NOMO-1 treated with DMSO at 0.1 percent for 48 hours (cell line): ENCODE results near the gene MAML2.

Source experiments
- DNase-seq: peaks from one replicate; lab custom pipeline; 2025; ENCODE audit not compliant: unreplicated experiment; lab: John Stamatoyannopoulos, UW

MAML2 gene

GRCh38 chr11:96136613-96137298 lies 206.2 kb downstream of the MAML2 start:
- no peak for DNase-seq

GRCh38 chr11:96134602-96135001 lies 208.4 kb downstream of the MAML2 start:
- DNase-seq, result peak; percentile 78

DNA sequence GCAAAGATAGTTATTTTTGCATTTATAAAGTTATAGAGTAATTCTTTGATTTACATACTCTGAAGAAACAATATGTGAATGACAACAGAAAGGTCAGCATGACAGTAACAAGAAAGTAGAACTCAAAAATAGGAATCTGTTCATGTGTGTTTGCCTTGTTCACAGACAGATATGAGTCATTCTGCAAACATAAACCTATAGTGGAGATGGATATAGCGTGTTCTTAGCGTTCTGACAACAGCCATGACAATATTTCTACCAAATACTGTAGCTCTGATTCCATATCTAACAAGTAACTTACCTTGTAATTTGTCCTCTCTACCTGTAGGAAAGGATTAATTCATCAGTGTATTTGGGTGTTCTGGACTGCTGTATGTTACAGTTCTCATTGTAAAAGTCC lies 210.6 kb downstream of the MAML2 start:
- DNase-seq, result no peak

- DNase-seq, result no peak
These were observed 212.9 kb downstream of the MAML2 start for GRCh38 chr11:96130061-96130620.

DNA sequence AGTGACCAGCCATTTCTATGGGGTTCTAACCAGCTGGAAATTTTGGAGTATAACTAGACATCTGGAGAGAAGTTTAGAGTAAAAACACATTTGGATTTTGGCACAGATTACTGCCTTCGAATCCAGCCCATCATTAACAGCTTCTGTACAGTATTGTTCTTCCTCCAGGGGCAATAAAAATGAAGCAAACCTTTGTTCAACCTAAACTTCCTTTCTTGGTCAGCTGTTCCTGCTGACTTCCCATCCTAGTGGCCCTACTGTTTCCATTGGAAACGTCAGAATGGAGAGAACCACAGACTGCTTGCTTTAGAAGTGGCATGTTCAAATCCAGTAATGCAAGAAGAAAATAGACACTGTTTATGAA lies 215.4 kb downstream of the MAML2 start:
- DNase-seq, result no peak

DNA sequence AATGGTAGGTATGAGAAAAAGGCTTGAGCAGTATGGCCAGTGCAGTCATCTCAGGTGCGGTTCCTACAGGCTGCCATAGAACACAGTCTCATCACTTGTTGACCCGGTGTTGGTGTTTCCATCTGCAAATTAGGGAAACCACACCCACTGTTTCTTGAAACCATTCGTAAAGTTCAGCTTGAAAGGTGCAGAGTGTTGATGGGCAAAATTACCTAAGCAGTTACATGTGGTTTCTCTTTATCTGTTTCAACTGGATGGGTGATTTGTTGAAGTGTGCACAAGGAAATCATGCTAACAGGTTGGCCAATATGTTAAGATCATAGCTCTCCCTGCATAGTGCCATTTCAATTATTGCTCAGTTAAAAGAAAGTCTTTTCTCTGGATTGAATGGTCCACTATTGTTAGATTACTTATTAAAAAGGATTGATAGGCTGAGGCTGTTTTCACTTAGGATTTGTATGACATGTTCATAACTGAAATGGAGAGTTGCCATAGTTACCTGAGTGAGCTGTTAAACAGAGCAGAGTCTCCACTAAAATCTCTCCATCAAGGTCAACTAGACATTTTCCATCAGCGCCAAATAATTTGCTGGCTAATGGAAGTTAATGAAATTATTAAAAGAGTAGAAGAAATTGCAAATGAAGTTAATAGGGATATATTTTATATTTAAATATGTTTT lies 215.9 kb downstream of the MAML2 start:
- DNase-seq, result no peak

DNA sequence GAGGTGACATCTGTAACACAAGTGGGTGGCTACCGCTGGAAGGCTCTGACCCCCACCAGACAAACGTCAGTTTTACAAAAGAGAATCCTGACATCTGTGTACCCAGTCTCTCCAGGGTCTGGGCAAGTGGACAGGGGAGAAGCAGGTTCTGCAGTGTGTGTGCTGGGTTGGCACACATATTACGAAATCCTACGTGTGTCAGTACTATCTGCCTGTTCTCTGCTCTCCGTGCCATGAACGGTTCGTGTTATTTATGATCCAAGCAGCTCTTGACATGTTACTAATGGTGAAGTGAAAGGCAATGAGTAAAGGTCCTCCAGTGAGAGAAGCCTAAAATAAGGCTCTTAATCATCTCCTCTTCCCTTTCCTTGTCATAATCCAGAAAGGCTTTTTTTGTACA lies 217.6 kb downstream of the MAML2 start:
- DNase-seq, result peak; percentile 39

- DNase-seq, result no peak
These were observed 218.8 kb downstream of the MAML2 start for GRCh38 chr11:96124155-96124554.

DNA sequence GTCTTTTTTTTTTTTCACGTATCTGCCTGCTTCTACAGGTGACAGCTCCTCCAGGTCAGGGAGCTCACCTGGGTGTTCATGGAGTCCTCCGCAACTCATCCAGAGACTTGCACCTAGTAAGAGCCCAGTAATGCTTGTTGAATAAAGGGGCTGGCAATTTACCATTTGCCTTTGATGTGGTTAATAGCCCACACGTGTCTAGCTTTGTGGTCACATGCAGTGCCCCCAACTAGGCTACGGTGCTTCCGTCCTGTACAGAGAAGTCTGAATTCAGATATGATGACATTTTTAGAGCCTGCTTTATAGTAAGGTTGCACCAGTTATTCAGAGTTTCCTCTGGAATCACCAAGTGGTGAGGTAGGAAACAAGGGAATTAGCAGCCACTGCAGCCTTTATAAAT lies 219.7 kb downstream of the MAML2 start:
- DNase-seq, result no peak

DNA sequence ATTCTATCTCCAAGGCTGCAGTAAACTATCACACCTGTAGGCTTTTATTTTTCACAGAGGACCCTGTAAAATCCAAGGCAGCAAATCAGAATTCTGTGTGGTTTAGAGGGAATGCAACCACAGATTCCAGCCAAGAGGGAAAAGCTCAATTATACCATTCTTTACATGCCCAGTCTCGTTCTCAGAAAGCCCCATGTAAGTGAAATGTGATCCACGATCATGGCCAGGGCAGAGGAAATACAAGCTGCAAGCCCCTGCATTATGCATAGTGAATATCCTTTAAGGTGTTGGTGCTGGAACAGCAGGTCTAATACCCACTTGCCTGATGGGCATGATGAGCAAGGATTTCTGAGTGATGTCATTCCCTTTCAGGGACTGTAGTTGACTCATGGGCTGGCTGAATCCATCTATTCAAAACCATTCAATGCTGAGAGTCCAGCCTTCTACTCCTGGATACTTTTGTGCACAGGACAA lies 220.4 kb downstream of the MAML2 start:
- no peak for DNase-seq

- no peak for DNase-seq
These were observed 223.8 kb downstream of the MAML2 start for GRCh38 chr11:96119211-96119610.

- no peak for DNase-seq
These were observed 226.6 kb downstream of the MAML2 start for GRCh38 chr11:96116376-96116775.

DNA sequence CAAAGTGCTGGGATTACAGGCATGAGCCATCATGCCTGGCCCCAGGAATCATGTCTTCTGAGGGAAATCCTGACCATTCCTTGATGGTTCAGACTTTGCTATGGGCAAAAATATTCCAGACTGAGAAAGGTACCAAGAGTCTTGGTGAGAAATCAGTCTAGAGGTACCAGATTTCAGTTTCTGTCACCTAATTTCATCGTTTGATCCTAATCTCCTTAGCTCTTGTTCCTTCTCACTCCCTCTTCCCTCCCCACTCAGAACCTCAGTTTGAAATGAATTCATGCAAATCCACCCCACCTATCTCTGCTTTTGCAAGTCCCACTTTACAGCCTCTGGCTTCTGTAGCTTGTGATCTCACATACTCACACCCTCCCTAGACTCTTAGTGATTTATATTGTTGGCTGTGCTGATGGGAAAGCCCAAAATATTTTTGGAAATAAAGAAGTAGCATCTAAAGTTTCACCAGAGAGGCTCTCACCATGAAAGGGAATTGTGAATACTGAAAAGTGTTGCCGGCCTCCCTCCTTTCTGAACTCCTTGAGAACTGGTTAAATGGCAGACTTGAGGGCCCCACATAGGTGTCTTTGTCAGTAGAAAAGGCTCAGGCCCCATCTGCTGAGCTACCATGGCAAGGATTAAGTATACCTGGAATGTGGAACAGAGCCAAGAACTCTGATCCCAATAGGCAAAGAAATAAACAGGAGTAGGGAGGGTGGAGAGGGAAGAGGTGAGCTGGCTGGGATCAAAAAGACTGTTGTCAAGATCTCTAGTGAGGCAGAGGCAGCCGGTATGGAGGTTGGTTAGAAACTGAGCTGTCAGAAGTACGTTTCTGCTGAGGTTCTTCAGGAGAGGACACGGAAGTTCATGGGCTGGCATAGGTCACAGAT lies 228.6 kb downstream of the MAML2 start:
- DNase-seq, result no peak

GRCh38 chr11:96113193-96113681 lies 229.8 kb downstream of the MAML2 start:
- DNase-seq, result no peak

GRCh38 chr11:96112192-96113128 lies 230.5 kb downstream of the MAML2 start:
- no peak for DNase-seq

DNA sequence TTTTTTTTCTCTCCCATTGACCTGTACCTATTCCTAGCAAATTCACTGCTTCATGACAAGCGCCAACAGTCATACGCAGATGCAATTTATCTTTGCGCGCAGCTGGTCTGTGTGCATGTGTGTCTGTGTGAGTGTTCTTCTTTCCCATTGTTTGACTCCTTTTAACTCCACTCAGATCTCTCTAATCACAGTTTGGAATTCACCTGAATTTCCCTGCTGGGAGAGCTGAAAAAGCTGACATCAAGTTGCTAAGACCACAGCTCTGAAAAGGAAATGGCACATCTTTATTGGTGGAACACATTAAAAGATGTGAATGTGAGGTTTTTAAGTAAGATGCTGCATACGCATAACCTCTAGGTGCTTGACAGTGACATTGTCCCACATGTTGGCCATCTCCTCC lies 231.7 kb downstream of the MAML2 start:
- no peak for DNase-seq

DNA sequence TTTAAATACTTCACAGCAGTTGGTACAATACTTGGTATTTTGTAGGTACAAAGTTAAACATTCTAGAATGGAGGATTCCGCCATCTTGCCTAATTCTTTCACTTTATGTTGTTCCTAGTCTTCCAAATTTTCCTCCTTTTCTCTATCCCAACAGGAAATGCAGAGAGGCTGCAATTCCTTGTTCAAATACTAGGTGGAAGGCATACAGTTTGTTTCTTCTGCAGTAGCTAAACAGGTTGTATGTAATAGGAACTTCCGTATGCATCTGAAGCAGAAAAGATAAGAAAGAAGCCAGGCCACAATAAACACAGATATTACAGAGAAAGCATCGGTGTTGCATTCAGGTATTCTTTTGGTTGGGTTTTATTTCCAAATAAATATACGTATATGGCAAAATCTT lies 232.7 kb downstream of the MAML2 start:
- DNase-seq, result no peak

DNA sequence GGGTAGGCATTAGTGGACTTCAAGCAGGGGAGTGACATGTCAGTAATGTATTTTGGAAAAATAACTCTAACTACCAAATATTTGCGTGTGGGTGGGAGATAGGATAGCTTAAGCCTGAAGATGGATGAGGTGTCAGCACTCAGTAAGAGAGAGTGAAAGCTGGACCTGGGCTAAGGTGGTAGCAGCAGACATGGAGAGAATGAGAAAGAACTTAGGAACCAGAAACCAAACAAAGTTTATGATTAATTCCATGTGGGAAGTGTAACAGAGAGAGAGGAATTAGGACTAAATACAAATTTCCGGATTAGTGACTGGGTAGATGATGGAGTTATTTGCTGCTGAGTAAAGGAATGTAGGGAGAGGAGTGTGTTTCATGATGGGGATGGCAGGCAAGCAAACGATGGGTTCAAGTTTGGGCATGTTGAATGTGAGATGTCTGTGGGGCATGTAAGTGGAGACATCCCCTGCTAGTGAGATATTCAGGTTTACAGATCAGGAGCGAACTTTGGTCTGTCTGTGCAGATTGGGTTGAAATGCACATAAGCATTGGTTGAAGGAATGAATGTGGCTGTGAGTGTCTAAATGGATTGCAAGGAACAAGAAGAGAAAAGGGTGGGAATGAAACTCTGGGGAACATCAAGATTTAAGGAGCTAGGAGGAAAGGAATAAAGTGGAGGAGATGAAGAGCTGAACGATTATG lies 233.5 kb downstream of the MAML2 start:
- no peak for DNase-seq

GRCh38 chr11:96107143-96107824 lies 235.7 kb downstream of the MAML2 start:
- no peak for DNase-seq
